Stimulated activated CD8-positive, alpha-beta memory T cell treated with anti-CD3 and anti-CD28 coated beads, Interleukin-7, amount 100 ng/mL, for 24 hours (primary cell): ENCODE measurements around the gene JAG2.

Experiments used
- DNase-seq: peaks from one replicate; pipeline ENCODE4 v3.0.0-alpha.2; 2020; ENCODE audit warnings: low read depth

JAG2 gene

GRCh38 chr14:105182296-105183020, 13.9 kb upstream of the JAG2 start:
- no peak for DNase-seq

DNA sequence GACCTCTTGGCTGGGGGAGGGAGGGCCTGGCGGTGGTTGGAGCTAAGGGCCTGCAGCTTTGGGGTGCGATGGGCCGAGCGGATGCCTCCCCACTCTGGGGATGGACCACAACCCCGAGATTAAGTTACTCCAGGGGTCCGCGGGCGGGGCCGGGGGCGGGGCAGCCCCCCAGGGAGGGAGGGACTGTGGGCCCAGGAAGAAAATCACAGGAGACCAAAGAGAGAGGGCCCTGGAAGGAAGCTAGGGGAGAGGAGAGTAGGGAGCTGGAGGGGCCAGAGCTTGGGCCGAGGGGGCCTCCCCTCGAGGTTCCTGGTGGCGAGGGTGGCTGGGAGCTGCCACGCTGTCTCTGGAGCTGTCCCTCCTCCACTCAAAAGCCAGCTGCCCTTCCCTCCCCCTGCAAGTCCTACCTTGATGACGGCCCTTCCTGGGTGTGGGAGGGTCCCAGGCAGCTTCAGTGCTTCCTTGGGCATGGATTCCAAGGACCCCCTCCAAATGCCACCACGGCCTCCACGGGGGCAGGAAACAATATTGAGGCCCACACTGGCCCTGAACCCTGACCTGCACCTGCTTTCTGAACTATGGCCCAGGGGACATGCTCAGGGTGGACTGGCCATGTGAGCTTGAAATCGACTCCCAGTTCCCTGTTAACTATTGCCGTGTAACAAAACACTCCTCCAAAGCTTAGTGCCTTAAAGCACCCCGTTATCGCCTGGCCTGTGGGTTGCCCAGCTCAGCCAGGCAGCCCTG, 13.1 kb upstream of the JAG2 start:
- DNase-seq: no peak

DNA sequence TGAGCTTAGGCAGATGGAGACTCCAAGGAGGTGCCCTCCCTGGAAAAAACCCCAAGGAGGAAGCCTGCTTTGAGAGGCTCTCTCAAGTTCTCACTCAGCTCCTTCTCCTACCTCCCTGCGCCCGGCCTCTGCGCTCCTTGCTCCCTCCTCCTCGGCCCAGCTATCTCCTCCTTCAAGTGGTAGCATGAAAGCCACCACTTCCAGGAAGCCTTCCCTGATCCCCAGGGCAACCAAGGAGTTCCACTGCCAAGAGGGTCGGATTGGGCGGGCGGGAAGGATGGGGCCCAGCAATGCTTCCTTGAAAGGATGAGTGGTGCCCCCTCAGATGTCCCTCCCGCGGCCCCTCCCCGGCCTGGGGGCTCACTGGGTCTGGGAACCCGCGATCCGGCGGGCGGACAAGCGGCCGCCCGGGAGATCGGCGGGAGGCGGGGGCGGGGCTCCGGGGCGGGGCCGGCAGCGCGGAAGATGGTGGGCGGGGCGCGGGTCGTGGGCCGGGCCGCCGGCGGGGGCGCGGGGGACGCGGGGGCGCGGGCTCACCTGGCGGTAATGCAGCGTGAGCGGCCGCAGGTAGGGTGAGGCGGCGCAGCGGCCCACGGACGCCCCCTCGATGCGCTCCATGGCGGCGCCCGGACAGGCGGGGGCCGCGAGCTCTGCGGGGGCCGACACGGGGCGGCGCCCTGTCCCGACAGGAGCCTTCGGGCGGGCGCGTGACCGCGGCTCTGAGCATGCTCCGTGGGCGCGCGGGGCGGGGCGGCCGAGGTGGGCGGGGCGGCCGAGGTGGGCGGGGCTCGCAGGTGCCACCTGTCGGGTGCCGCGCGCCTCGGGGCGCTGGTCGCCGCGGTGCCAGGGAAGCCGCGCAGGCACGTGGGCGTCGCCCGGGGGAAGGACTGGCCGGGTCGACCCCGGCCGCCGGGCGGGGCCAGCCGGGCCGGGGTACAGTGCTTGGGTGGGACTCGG, 12.3 kb upstream of the JAG2 start, which contains the start of gene NUDT14:
TSS of gene NUDT14 (minus strand) at position 721 of the 957 bp plus-strand sequence. CDS start at position 618, 103 bp downstream.
- DNase-seq: peak; percentile 64

DNA sequence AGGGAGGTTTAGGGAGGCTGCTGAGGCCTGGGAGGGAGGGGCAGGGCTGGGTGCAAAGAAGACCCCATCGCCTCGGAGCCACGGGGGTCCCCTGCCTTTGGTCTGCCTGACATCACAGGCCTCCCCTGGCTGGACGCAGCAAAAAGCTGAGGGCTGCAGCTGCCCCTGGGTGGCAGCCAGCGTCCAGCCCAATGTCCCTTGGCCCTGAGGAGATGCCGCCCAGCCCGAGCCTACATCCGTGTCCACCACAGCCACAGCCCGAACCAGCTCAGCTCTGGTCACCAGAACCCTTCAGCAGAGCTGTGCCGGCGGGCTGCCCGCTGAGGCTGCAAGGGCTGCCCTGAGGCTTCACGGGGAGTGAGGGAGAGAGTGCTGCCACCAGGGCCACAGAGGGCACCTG, 10.6 kb upstream of the JAG2 start:
- no peak for DNase-seq

DNA sequence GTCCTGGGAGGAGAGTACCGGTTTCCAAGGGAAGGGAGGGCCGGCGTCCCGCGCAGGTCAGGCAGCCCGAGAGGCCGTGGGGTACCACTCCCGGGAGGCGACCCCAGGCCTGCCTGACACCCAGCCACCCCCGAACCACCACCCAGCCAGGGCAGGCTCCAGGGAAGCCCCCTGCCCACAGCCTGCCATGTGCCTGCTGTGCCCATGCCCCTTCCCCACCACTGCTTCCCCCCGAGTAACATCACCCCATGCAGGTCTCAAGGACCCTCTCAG, 10.2 kb upstream of the JAG2 start:
- DNase-seq: no peak

DNA sequence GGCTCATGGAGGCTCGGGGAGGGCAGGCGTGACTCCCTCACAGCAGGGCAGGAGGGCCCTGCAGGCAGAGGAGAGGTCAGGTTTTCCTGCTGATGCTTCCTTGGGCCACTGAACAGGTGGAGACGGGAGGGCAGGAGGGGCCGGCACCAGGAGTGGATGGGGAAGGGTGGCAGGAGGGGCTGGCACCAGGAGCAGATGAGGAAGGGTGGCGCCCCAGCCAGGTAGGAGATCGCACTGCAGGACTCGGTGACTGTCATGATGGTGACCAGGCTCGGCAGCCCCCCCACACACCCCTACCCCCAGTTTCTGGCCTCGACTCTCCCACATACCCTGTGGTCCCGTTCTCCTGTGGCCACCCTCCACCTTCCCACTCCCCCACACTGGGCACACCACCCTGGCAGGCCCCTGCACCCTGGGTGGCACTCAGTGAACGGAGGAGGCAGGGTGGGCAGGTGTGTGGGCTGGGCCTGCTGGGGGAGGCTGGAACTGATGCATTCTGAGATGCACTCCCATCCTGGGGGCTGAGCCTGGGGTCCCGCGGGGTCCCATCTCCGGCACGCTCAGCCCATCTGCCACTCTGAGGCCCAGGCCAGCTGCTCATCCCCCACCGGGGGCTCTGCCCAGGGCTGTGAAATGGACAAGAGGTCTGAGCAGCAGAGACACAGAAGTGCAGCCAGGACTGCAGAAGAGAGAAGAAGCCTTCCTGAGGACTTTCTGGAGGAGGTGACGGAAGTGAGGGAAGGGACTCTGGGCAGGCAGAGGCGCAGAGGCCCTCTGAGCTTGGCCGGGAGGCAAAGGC, 9.7 kb upstream of the JAG2 start:
- no peak for DNase-seq

DNA sequence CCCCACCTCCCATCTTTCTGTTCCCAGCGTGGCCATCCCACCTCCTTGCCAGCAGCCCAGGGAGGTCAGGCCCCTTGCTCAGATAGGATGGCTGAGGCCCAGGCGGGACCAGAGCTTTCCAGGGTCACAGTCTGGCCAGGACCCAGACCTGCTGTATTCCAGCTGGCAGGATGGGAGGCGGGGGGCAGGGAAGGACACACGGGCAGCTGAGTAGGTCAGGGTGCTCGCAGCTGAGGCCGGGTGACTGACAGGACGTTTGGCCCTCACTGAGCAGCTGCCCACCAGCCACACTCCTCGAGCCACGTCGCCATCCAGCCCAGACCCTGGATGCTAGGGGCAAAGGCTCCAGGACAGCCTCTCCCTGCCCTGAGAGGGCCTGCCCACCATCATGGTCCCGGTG, 8.5 kb upstream of the JAG2 start:
- no peak for DNase-seq

GRCh38 chr14:105176513-105176912, 7.9 kb upstream of the JAG2 start:
- DNase-seq: no peak

- no peak for DNase-seq
Observed at GRCh38 chr14:105173901-105174894, 5.6 kb upstream of the JAG2 start.

DNA sequence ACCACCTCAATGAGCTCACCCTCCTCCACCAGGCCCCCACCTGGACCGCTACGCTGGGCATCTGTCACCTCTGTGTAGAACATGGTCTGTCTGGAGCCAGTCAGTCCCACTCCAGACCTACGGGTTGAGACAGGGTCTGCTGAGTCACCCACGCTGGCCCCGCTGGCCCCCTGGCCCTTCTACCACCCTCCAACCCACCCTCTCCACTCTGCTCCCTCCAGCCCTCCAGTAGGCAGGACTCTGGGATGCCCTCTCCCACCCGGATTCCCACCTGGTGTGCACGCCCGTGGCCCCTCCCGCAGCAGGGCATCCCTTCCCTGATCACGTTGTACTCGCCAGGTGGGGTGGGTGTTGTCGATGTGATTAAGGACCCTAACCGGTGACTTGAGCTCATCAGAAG, 4.6 kb upstream of the JAG2 start:
- no peak for DNase-seq

DNA sequence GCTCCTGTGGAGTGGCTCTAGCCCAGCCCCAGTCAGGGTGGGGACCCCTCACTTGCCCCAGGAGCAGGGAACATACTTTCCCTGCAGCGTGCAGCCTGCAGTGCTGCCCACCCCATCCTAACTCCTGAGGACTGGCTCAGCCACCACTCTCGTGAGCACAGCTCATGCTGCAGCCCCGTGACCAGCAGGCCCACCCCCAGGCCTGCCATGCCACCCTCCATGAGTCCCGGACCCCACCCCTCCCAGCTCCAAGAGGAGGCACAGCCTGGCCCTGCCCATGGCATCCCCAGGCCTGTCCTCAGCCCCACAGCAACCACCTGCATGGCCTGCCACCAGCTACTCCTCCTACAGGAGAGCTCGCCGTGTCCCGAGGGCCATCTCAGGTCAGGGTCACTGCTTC, 3.9 kb upstream of the JAG2 start:
- DNase-seq: no peak

DNA sequence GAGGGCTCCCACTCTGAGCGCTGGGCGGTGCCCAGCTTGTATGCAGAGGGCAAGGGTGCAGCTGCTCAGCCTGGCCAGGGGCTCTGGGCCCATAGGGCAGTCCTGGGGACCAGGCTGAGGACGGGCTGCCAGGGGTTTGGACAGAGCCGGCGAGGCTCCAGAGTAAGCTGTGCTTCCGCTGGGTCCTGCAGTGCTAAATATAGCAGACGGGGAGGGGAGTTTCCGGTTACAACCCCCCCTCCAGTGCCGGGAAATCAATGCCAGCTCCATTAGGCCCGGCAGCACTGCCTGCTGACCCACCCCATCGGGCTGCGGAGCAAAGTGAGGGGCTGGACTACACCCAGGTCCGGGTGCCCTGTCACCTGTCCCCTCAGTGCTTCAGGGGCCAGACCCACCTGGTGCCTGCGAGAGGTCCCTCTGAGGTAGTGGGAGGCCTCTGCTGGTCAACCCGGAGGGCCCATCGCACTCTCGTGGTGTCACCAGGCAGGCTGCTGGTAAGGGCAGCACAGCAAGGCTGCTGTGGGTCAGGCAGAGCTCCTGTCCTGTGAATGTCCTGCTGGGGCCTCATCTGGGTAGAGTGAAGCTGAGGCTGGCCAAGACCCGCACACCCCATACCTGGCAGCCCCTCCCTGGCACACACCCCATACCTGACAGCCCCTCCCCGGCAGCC, 2.6 kb upstream of the JAG2 start:
- no peak for DNase-seq

GRCh38 chr14:105169776-105170655, 1.4 kb upstream of the JAG2 start:
- DNase-seq: no peak

GRCh38 chr14:105168979-105169507, 467 bp upstream of the JAG2 start:
- no peak for DNase-seq

DNA sequence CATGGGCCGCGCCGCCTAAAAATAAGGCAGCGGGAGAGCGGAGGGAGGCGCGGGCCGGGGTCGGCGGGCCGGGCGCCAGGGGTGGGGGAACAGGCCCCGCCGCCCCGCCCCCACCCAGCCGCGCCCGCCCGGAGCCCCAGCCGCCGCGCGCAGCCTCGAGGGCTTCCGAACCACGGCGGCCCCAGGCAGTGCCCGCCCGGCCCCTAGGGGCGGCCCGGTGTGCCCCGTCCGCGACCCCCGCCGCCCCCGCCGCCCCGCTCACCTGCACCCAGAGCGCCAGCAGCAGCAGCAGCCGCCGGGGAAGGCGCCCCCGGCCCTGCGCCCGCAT, 519 bp downstream of the JAG2 start:
- DNase-seq: no peak

DNA sequence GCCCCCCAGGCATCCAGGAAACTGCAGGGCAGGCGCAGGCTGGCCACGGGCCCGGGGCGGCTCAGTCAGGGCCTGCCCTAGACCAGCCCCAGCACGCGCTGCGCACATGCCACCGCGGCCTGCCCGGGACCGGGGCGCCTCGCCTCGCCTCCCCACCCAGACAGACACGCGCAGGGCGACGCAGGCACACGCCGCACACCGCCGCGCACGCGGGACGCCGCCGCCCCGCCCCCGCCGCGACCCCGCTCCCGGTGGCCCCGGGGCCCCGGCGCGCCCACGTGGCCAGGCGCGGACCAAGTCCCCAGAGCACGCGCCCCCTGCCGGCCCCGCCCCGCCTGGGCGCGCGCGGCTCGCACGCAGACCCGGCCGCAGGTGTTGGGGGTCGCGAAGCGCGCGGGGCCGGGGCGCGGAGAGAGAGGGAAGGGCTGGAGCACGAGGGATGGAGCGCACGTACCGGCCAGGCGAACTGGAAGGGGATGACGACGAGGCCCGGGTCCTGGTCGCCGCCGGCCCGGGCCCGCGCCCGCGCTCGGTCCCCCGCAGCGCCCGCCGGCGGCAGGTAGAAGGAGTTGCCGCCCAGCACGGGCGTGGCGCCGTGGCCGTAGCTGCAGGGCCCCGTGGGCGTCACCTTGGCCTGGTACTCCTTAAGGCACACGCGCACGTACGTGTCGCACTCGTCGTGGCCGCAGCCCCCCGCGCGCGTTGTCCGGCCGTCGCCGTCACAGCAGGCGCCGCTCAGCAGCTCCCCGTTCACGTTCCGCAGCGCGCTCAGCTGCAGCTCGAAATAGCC, 1.1 kb downstream of the JAG2 start:
- no peak for DNase-seq

DNA sequence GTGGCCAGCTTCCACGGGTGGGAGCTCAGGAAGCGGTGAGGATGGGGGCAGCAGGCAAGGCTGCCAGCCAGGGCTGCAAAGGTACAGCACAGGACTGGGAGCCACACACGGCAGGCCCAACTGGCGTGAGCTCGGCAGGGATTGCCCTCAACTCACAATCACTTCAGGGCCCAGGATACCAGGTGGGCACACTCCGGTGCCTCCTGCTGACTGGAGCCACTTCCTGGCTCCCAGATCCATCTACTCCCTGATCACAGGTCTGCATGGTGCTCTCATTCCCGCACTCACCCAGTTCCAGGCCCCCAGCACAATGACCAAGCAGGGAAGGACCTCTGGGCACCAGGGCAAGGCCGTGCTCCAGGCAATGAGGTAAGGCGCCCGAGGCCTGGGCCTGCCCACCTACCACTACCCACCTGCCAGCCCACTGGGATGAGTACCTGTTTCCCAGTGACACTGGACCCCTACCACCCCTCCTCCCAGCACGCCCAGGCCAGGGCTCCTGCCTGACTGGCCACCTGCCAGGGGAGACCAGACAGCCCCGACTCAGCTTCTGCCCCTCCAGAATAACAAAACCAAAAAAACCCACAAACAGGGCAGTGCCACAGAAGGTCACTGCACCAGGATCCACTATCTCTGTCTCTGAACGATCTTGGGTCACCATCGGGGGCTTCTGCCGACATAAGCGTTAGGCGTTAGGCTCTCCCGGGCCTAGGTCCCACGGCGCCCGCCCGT, 1.8 kb downstream of the JAG2 start:
- DNase-seq: no peak
